ENCODE results near the gene ARL16. TPM values are rescaled to one million over a fixed set of nuclear protein-coding genes. Genes with fewer than 3 reads are reported as not detected.

The ARL16 gene
- total and polyA plus RNA-seq, 2 of the 4 experiments (the other 2 are of a cell fraction): 51.1 to 77.9 TPM

GRCh38 chr17:81635973-81636504, 47.6 kb downstream of the ARL16 start:
- no TSS peak for BruUV-seq (replicated peaks)
- TF ChIP-seq FOS (IDR thresholded peaks at IDR 0.05; ENCODE audit: low read depth, low read length): no peak
- TF ChIP-seq CTCF (conservative IDR thresholded peaks at IDR 0.05; ENCODE audit: low read depth, low read length): no peak
- no peak for TF ChIP-seq SMC3 (IDR thresholded peaks at IDR 0.05; ENCODE audit: low read depth, low read length)
- no peak for TF ChIP-seq RCOR1 (IDR thresholded peaks at IDR 0.05; ENCODE audit: insufficient replicate concordance, low read length)
- TF ChIP-seq CEBPB (IDR thresholded peaks at IDR 0.05; ENCODE audit: low read depth, low read length): no peak
- TF ChIP-seq RAD21 (IDR thresholded peaks at IDR 0.05; ENCODE audit: low read length): peak; percentile 16; the same call in 1 of the 2 replicates
- TF ChIP-seq NFE2L2 (IDR thresholded peaks at IDR 0.05; ENCODE audit: low read depth, low read length): no peak
- no peak for TF ChIP-seq ELK1 (IDR thresholded peaks at IDR 0.05; ENCODE audit: borderline replicate concordance, low read depth, low read length)
- TF ChIP-seq CHD1 (IDR thresholded peaks at IDR 0.05; ENCODE audit: low read depth, low read length): no peak
- TF ChIP-seq RFX5 (IDR thresholded peaks at IDR 0.05; ENCODE audit: low read depth, low read length): peak; percentile 93
- no peak for TF ChIP-seq USF2 (IDR thresholded peaks at IDR 0.05; ENCODE audit: low read depth, low read length)
- no peak for TF ChIP-seq BHLHE40 (IDR thresholded peaks at IDR 0.05; ENCODE audit: low read depth, low read length)
- TF ChIP-seq POLR2A (IDR thresholded peaks at IDR 0.05; ENCODE audit: low read depth, low read length): no peak
- no peak for TF ChIP-seq MAZ (IDR thresholded peaks at IDR 0.05; ENCODE audit: borderline replicate concordance, low read depth, low read length)
- no peak for TF ChIP-seq MAFK (IDR thresholded peaks at IDR 0.05; ENCODE audit: low read depth, low read length)

More at GRCh38 chr17:81635973-81636504, 47.6 kb downstream of the ARL16 start:
- Histone ChIP-seq H2AK5ac (ENCODE audit: low read depth, low read length) (peak overlapping the region; percentile 62), H2BK5ac (ENCODE audit: low read depth, low read length, poor library complexity, severe bottlenecking) (peak overlapping the region; percentile 45), H2AFZ (replicated peaks; ENCODE audit: low read length, poor library complexity) (peak overlapping the region; percentile 82), H4K20me1 (ENCODE audit: insufficient read depth, low read length) (peaks cover 49% of the 10 kb centered on the region), H3K4ac (ENCODE audit: low read depth, low read length) (peak overlapping the region; percentile 74), H3K4me1 (ENCODE audit: control insufficient read depth, insufficient read depth, low read length) (peaks cover 6% of the 10 kb centered on the region), H2BK120ac (ENCODE audit: low read depth, low read length) (no peak overlapping the region), H3K27ac (ENCODE audit: insufficient read depth, low read length) (peak overlapping the region; percentile 65), H3K4me2 (ENCODE audit: low read depth, low read length) (peak overlapping the region; percentile 88), H3K4me3 (ENCODE audit: insufficient read depth, low read depth, low read length) (peak overlapping the region; percentile 57), H2BK15ac (ENCODE audit: low read depth, low read length) (no peak overlapping the region), H3K79me1 (ENCODE audit: low read depth in 1 of 2, low read length in 2 of 2) (peaks cover 0 to 28% of the 10 kb centered on the region in 2 experiments; a peak in 3 of 4 replicates), H2AK9ac (replicated peaks; ENCODE audit: low read depth, low read length, poor library complexity) (peak overlapping the region; percentile 95), H3K27me3 (ENCODE audit: control insufficient read depth, insufficient read depth, low read length) (no peaks in the 10 kb centered on the region), H3K36me3 (ENCODE audit: control insufficient read depth, insufficient read depth, low read length) (0 out of 2 replicates have a peak, but pooled peaks cover 2% of the 10 kb centered on the region), H3K56ac (ENCODE audit: extremely low read depth, insufficient read depth, low read length) (peak overlapping the region; percentile 62; the same call in 1 of the 2 replicates), H4K8ac (ENCODE audit: low read depth in 2 of 2, low read length in 2 of 2) (peak overlapping the region in 1 of 2 experiments; percentile 63; a peak in 1 of 4 replicates), H3K9me3 (ENCODE audit: control insufficient read depth, insufficient read depth, low read length) (no peaks in the 10 kb centered on the region), H4K5ac (ENCODE audit: low read depth, low read length) (no peak overlapping the region), H3K9ac (ENCODE audit: low read depth, low read length) (peak overlapping the region; percentile 75), H2BK20ac (ENCODE audit: low read depth, low read length) (0 out of 2 replicates have a peak overlapping the region, but pooled peaks have one; percentile 32), H3K18ac (ENCODE audit: low read depth, low read length) (no peak overlapping the region), H3K14ac (replicated peaks; ENCODE audit: low read depth, low read length) (peak overlapping the region; percentile 91), H3K9me1 (ENCODE audit: insufficient read depth, low read length) (peaks cover 10% of the 10 kb centered on the region), H3K23ac (ENCODE audit: low read depth, low read length) (peak overlapping the region; percentile 97), H4K91ac (ENCODE audit: insufficient read depth, low read depth, low read length) (peak overlapping the region; percentile 18; the same call in 1 of the 2 replicates)
- POLR2A ChIA-PET (ENCODE audit: unreplicated experiment): interaction anchor here (0.6 kb wide), 1 partner anchor 15 kb away, joined by 3 read pairs; no protein-coding TSS in a partner anchor
- intact Hi-C loops (cut with micrococcal nuclease) (no loop called here), dilution Hi-C loops (cut with HindIII; ENCODE audit: low sequenced_read_pairs, unreplicated experiment) (no loop called here), in situ Hi-C loops (cut with MboI; ENCODE audit: low sequenced_read_pairs) (no loop called here)
- CTCF ChIA-PET: no interaction called here
- DNase-seq (peak; percentile 60), ATAC-seq (ENCODE audit: low read depth) (peak; percentile 58)
- 22% methylated on average over 11 of the region's 18 CpGs; no CpG with 5 or more reads in 1 of the 2 experiments for WGBS, 2 experiments (ENCODE audit: extremely low coverage in 2 of 2, insufficient read length in 1 of 2)

Measured in IMR-90 (cell line).